ENCODE data around the gene CACNG5.

The CACNG5 gene

GRCh38 chr17:66817750-66818149, 17.2 kb upstream of the CACNG5 start:
- Histone ChIP-seq H3K79me2 (ENCODE audit: low read length) (no peaks in the 10 kb centered on the region), H3K9ac (ENCODE audit: low read length) (no peak overlapping the region), H3K4me2 (ENCODE audit: low read length) (no peak overlapping the region), H3K27me3 (ENCODE audit: low read depth, low read length) (no peaks in the 10 kb centered on the region), H3K9me3 (ENCODE audit: insufficient read depth, low read length) (no peaks in the 10 kb centered on the region), H3K27ac (ENCODE audit: low read length) (no peak overlapping the region), H3K4me3 (ENCODE audit: low read length) (no peak overlapping the region), H3K4me1 (ENCODE audit: low read length) (no peaks in the 10 kb centered on the region), H2AFZ (ENCODE audit: low read depth, low read length) (no peak overlapping the region), H3K36me3 (replicated peaks; ENCODE audit: low read depth, low read length) (no peaks in the 10 kb centered on the region), H4K20me1 (ENCODE audit: insufficient read depth, low read length) (no peaks in the 10 kb centered on the region)
- TF ChIP-seq CTCF (IDR thresholded peaks at IDR 0.05; ENCODE audit: low read depth, low read length) (no peak), EZH2phosphoT487 (IDR thresholded peaks at IDR 0.05; ENCODE audit: low read depth) (no peak)

- Histone ChIP-seq H3K9ac (ENCODE audit: low read length) (no peak overlapping the region), H3K4me2 (ENCODE audit: low read length) (no peak overlapping the region), H3K27ac (ENCODE audit: low read length) (no peak overlapping the region)
Measured at GRCh38 chr17:66819466-66819865, 15.5 kb upstream of the CACNG5 start.

GRCh38 chr17:66822009-66822408, 12.9 kb upstream of the CACNG5 start:
- no peaks in the 10 kb centered on the region for H3K4me1 ChIP-seq (ENCODE audit: low read length)
- no peaks in the 10 kb centered on the region for H3K79me2 ChIP-seq (ENCODE audit: low read length)
- TF ChIP-seq CTCF (IDR thresholded peaks at IDR 0.05; ENCODE audit: low read depth, low read length) = no peak
- TF ChIP-seq EZH2phosphoT487 (IDR thresholded peaks at IDR 0.05; ENCODE audit: low read depth) = no peak
- H3K9me3 ChIP-seq (ENCODE audit: insufficient read depth, low read length) = no peaks in the 10 kb centered on the region
- H3K27ac ChIP-seq (ENCODE audit: low read length) = no peak overlapping the region
- H3K4me2 ChIP-seq (ENCODE audit: low read length) = no peak overlapping the region
- no peaks in the 10 kb centered on the region for H3K36me3 ChIP-seq (replicated peaks; ENCODE audit: low read depth, low read length)
- 0 out of 2 replicates have a peak, but pooled peaks cover 2% of the 10 kb centered on the region for H3K27me3 ChIP-seq (ENCODE audit: low read depth, low read length)
- no peak overlapping the region for H3K4me3 ChIP-seq (ENCODE audit: low read length)
- H3K9ac ChIP-seq (ENCODE audit: low read length) = no peak overlapping the region
- H4K20me1 ChIP-seq (ENCODE audit: insufficient read depth, low read length) = no peaks in the 10 kb centered on the region
- H2AFZ ChIP-seq (ENCODE audit: low read depth, low read length) = no peak overlapping the region

More at GRCh38 chr17:66819466-66819865, 15.5 kb upstream of the CACNG5 start:
- Histone ChIP-seq H3K9me3 (ENCODE audit: insufficient read depth, low read length) (no peaks in the 10 kb centered on the region), H4K20me1 (ENCODE audit: insufficient read depth, low read length) (no peaks in the 10 kb centered on the region), H2AFZ (ENCODE audit: low read depth, low read length) (no peak overlapping the region), H3K4me3 (ENCODE audit: low read length) (no peak overlapping the region), H3K4me1 (ENCODE audit: low read length) (no peaks in the 10 kb centered on the region), H3K36me3 (replicated peaks; ENCODE audit: low read depth, low read length) (no peaks in the 10 kb centered on the region), H3K79me2 (ENCODE audit: low read length) (no peaks in the 10 kb centered on the region), H3K27me3 (ENCODE audit: low read depth, low read length) (no peaks in the 10 kb centered on the region)
- no peak for TF ChIP-seq CTCF (IDR thresholded peaks at IDR 0.05; ENCODE audit: low read depth, low read length)
- no peak for TF ChIP-seq EZH2phosphoT487 (IDR thresholded peaks at IDR 0.05; ENCODE audit: low read depth)

GRCh38 chr17:66826856-66827255, 8.1 kb upstream of the CACNG5 start:
- no peak for TF ChIP-seq CTCF (IDR thresholded peaks at IDR 0.05; ENCODE audit: low read depth, low read length)
- TF ChIP-seq EZH2phosphoT487 (IDR thresholded peaks at IDR 0.05; ENCODE audit: low read depth) = no peak
- no peak overlapping the region for H3K27ac ChIP-seq (ENCODE audit: low read length)
- no peaks in the 10 kb centered on the region for H3K4me1 ChIP-seq (ENCODE audit: low read length)

More at GRCh38 chr17:66826856-66827255, 8.1 kb upstream of the CACNG5 start:
- Histone ChIP-seq H3K79me2 (ENCODE audit: low read length) (no peaks in the 10 kb centered on the region), H3K9me3 (ENCODE audit: insufficient read depth, low read length) (no peaks in the 10 kb centered on the region), H3K36me3 (replicated peaks; ENCODE audit: low read depth, low read length) (no peaks in the 10 kb centered on the region), H3K4me2 (ENCODE audit: low read length) (no peak overlapping the region), H3K9ac (ENCODE audit: low read length) (no peak overlapping the region), H3K4me3 (ENCODE audit: low read length) (no peak overlapping the region), H2AFZ (ENCODE audit: low read depth, low read length) (no peak overlapping the region), H3K27me3 (ENCODE audit: low read depth, low read length) (0 out of 2 replicates have a peak, but pooled peaks cover 2% of the 10 kb centered on the region), H4K20me1 (ENCODE audit: insufficient read depth, low read length) (no peaks in the 10 kb centered on the region)

All from OCI-LY3 (cell line).